Measurements from ENCODE around the gene C20orf204. TPM values are rescaled to one million over a fixed set of nuclear protein-coding genes. Genes with fewer than 3 reads are reported as not detected.
A peak's percentile ranks its signal among the peaks of the same experiment; 100 is the strongest.

The C20orf204 gene
- total and polyA plus RNA-seq, 10 of the 15 experiments (the other 5 are each of a cell fraction or from before 2014, with no cell fraction given): 0.24 to 56.0 (median 12.4) TPM

GRCh38 chr20:64049878-64050260 lies 13.9 kb downstream of the C20orf204 start (continued):
- TF ChIP-seq REST (IDR thresholded peaks at IDR 0.05; ENCODE audit: low read depth, low read length) (no peak), MTA2 (IDR thresholded peaks at IDR 0.05; ENCODE audit: low read depth) (0 out of 2 replicates have a peak, but pooled peaks have one; percentile 13), RAD51 (IDR thresholded peaks at IDR 0.05) (no peak), GATAD2B (conservative IDR thresholded peaks at IDR 0.05; ENCODE audit: low read depth) (0 out of 2 replicates have a peak, but pooled peaks have one; percentile 17), TCF7 (IDR thresholded peaks at IDR 0.05; ENCODE audit: borderline replicate concordance) (no peak), CHD1 (IDR thresholded peaks at IDR 0.05; ENCODE audit: low read depth, low read length) (no peak), SP1 (IDR thresholded peaks at IDR 0.05; ENCODE audit: low read depth, low read length) (no peak), ZSCAN29 (IDR thresholded peaks at IDR 0.05) (no peak), MEF2B (IDR thresholded peaks at IDR 0.05; ENCODE audit: partially characterized antibody, poor library complexity, severe bottlenecking) (peak; percentile 81), POLR2AphosphoS5 (IDR thresholded peaks at IDR 0.05; ENCODE audit: low read length) (no peak), CHD4 (IDR thresholded peaks at IDR 0.05) (no peak), IKZF1 (conservative IDR thresholded peaks at IDR 0.05) (peak; percentile 35; the same call in 1 of the 2 replicates), KDM1A (IDR thresholded peaks at IDR 0.05; ENCODE audit: borderline replicate concordance) (no peak)
- TF ChIP-seq, protein P1, sequence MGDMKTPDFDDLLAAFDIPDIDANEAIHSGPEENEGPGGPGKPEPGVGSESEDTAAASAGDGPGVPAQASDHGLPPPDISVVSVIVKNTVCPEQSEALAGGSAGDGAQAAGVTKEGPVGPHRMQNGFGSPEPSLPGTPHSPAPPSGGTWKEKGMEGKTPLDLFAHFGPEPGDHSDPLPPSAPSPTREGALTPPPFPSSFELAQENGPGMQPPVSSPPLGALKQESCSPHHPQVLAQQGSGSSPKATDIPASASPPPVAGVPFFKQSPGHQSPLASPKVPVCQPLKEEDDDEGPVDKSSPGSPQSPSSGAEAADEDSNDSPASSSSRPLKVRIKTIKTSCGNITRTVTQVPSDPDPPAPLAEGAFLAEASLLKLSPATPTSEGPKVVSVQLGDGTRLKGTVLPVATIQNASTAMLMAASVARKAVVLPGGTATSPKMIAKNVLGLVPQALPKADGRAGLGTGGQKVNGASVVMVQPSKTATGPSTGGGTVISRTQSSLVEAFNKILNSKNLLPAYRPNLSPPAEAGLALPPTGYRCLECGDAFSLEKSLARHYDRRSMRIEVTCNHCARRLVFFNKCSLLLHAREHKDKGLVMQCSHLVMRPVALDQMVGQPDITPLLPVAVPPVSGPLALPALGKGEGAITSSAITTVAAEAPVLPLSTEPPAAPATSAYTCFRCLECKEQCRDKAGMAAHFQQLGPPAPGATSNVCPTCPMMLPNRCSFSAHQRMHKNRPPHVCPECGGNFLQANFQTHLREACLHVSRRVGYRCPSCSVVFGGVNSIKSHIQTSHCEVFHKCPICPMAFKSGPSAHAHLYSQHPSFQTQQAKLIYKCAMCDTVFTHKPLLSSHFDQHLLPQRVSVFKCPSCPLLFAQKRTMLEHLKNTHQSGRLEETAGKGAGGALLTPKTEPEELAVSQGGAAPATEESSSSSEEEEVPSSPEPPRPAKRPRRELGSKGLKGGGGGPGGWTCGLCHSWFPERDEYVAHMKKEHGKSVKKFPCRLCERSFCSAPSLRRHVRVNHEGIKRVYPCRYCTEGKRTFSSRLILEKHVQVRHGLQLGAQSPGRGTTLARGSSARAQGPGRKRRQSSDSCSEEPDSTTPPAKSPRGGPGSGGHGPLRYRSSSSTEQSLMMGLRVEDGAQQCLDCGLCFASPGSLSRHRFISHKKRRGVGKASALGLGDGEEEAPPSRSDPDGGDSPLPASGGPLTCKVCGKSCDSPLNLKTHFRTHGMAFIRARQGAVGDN (IDR thresholded peaks at IDR 0.05): 0 out of 2 replicates have a peak, but pooled peaks have one; percentile 22

Measured in GM12878 (cell line).